ENCODE measurements around the gene RND1. TPM values are rescaled to one million over a fixed set of nuclear protein-coding genes. Genes with fewer than 3 reads are reported as not detected.
A peak's percentile ranks its signal among the peaks of the same experiment; 100 is the strongest.

Gene RND1
- total and polyA plus RNA-seq, 2 of the 13 experiments (the other 11 are each of a cell fraction or from before 2014, with no cell fraction given), result 1.8 to 1.9 TPM

GRCh38 chr12:48878548-48878947, 12.9 kb upstream of the RND1 start (continued):
- TF ChIP-seq ELK4 (CRISPR knock-in tag; IDR thresholded peaks at IDR 0.05; ENCODE audit: borderline replicate concordance) (no peak), TIGD3 (CRISPR knock-in tag; IDR thresholded peaks at IDR 0.05; ENCODE audit: borderline replicate concordance) (no peak), ZNF766 (CRISPR knock-in tag; IDR thresholded peaks at IDR 0.05; ENCODE audit: borderline replicate concordance) (no peak), ZNF33B (CRISPR knock-in tag; IDR thresholded peaks at IDR 0.05) (no peak), SOX6 (IDR thresholded peaks at IDR 0.05) (no peak), SOX6 (CRISPR knock-in tag; IDR thresholded peaks at IDR 0.05) (no peak), MEF2D (CRISPR knock-in tag; IDR thresholded peaks at IDR 0.05) (no peak), NFYC (CRISPR knock-in tag; IDR thresholded peaks at IDR 0.05) (no peak), ZNF230 (CRISPR knock-in tag; IDR thresholded peaks at IDR 0.05) (no peak), NCOA5 (CRISPR knock-in tag; IDR thresholded peaks at IDR 0.05) (no peak), SPEN (CRISPR knock-in tag; IDR thresholded peaks at IDR 0.05; ENCODE audit: low read depth) (no peak), PRMT3 (CRISPR knock-in tag; IDR thresholded peaks at IDR 0.05; ENCODE audit: borderline replicate concordance, low read depth) (no peak), NR2F6 (IDR thresholded peaks at IDR 0.05) (peak; percentile 84), NR2F6 (CRISPR knock-in tag; IDR thresholded peaks at IDR 0.05) (peak; percentile 80), ZSCAN21 (CRISPR knock-in tag; IDR thresholded peaks at IDR 0.05; ENCODE audit: borderline replicate concordance) (no peak), ELF3 (CRISPR knock-in tag; IDR thresholded peaks at IDR 0.05) (no peak), PHF21A (CRISPR knock-in tag; IDR thresholded peaks at IDR 0.05) (peak; percentile 26; the same call in 1 of the 2 replicates), SP4 (CRISPR knock-in tag; IDR thresholded peaks at IDR 0.05) (no peak), ZNF7 (CRISPR knock-in tag; IDR thresholded peaks at IDR 0.05) (peak; percentile 75; the same call in 1 of the 2 replicates), PAXIP1 (CRISPR knock-in tag; conservative IDR thresholded peaks at IDR 0.05) (peak; percentile 51; the same call in 1 of the 2 replicates), PITX1 (CRISPR knock-in tag; IDR thresholded peaks at IDR 0.05) (peak; percentile 69), KLF6 (CRISPR knock-in tag; IDR thresholded peaks at IDR 0.05) (no peak), ZSCAN5A (CRISPR knock-in tag; IDR thresholded peaks at IDR 0.05; ENCODE audit: borderline replicate concordance) (no peak), ZKSCAN8 (CRISPR knock-in tag; IDR thresholded peaks at IDR 0.05; ENCODE audit: borderline replicate concordance) (no peak), ZNF432 (CRISPR knock-in tag; IDR thresholded peaks at IDR 0.05; ENCODE audit: borderline replicate concordance) (no peak)

Measured in HepG2 (cell line).